KOPT-K1 (cell line): Measurements from ENCODE around the gene RRP1B.
"Not testable (repeated sequence)": the region's sequence is repeated elsewhere in the genome, so short reads cannot be mapped to it uniquely, and the experiment has no call there.

Experiments used
- H3K27ac ChIP-seq: fragments of 200-600 bp; sonication (generic); 2 replicates; pipeline ENCODE4 v1.5.1; 2016; ENCODE audit warnings: antibody characterized with exemption, mild to moderate bottlenecking, low read depth, low read length; ENCODE audit not compliant: poor library complexity, severe bottlenecking
- H3K36me3 ChIP-seq: fragments of 200-600 bp; sonication (generic); 2 replicates; pipeline ENCODE4 v1.5.1; 2017; ENCODE audit warnings: antibody characterized with exemption, mild to moderate bottlenecking, low read length, moderate library complexity; ENCODE audit not compliant: insufficient read depth
- H3K9me3 ChIP-seq: fragments of 200-600 bp; sonication (generic); 2 replicates; pipeline ENCODE4 v1.5.1; 2017; ENCODE audit warnings: antibody characterized with exemption, low read length, mild to moderate bottlenecking; ENCODE audit not compliant: insufficient read depth, poor library complexity, severe bottlenecking

The RRP1B gene

GRCh38 chr21:43680421-43680820, 21.1 kb downstream of the RRP1B start:
- not testable (repeated sequence) for H3K9me3 ChIP-seq, H3K27ac ChIP-seq
- H3K36me3 ChIP-seq: peaks cover 91% of the 10 kb centered on the region

GRCh38 chr21:43681650-43682049, 22.3 kb downstream of the RRP1B start:
- H3K36me3 ChIP-seq: peaks cover 91% of the 10 kb centered on the region
- H3K9me3 ChIP-seq: no peaks in the 10 kb centered on the region
- H3K27ac ChIP-seq: no peak overlapping the region

GRCh38 chr21:43684424-43684823, 25.1 kb downstream of the RRP1B start:
- Histone ChIP-seq H3K9me3 (no peaks in the 10 kb centered on the region), H3K36me3 (peaks cover 96% of the 10 kb centered on the region), H3K27ac (no peak overlapping the region)

GRCh38 chr21:43686811-43687565, 27.6 kb downstream of the RRP1B start:
- H3K36me3 ChIP-seq: peaks cover 97% of the 10 kb centered on the region
- no peak overlapping the region for H3K27ac ChIP-seq
- H3K9me3 ChIP-seq: no peaks in the 10 kb centered on the region

- H3K27ac ChIP-seq: no peak overlapping the region
- no peaks in the 10 kb centered on the region for H3K9me3 ChIP-seq
- peaks cover 97% of the 10 kb centered on the region for H3K36me3 ChIP-seq
These were observed 28.4 kb downstream of the RRP1B start for GRCh38 chr21:43687566-43688399.

- H3K36me3 ChIP-seq: peaks cover 98% of the 10 kb centered on the region
- H3K9me3 ChIP-seq: no peaks in the 10 kb centered on the region
- no peak overlapping the region for H3K27ac ChIP-seq
These were observed 29.5 kb downstream of the RRP1B start for GRCh38 chr21:43688906-43689305.

- Histone ChIP-seq H3K36me3 (peaks cover 99% of the 10 kb centered on the region), H3K27ac (no peak overlapping the region), H3K9me3 (no peaks in the 10 kb centered on the region)
These were observed 30.4 kb downstream of the RRP1B start for GRCh38 chr21:43689556-43690337.

- Histone ChIP-seq H3K36me3 (peaks cover 99% of the 10 kb centered on the region), H3K27ac (no peak overlapping the region), H3K9me3 (no peaks in the 10 kb centered on the region)
These were observed 31.0 kb downstream of the RRP1B start for GRCh38 chr21:43690346-43690745.

GRCh38 chr21:43691086-43691795, 31.9 kb downstream of the RRP1B start:
- Histone ChIP-seq H3K27ac (no peak overlapping the region), H3K36me3 (peaks cover 99% of the 10 kb centered on the region), H3K9me3 (no peaks in the 10 kb centered on the region)

- H3K9me3 ChIP-seq: no peaks in the 10 kb centered on the region
- no peak overlapping the region for H3K27ac ChIP-seq
- H3K36me3 ChIP-seq: peaks cover 99% of the 10 kb centered on the region
These were observed 32.4 kb downstream of the RRP1B start for GRCh38 chr21:43691801-43692200.

GRCh38 chr21:43692949-43693348, 33.6 kb downstream of the RRP1B start:
- Histone ChIP-seq H3K9me3 (no peaks in the 10 kb centered on the region), H3K36me3 (peaks cover 90% of the 10 kb centered on the region), H3K27ac (no peak overlapping the region)

- H3K36me3 ChIP-seq: peaks cover 80% of the 10 kb centered on the region
- H3K27ac ChIP-seq: no peak overlapping the region
- no peaks in the 10 kb centered on the region for H3K9me3 ChIP-seq
These were observed 34.6 kb downstream of the RRP1B start for GRCh38 chr21:43693981-43694380.

GRCh38 chr21:43694437-43695079, 35.2 kb downstream of the RRP1B start:
- Histone ChIP-seq H3K27ac (no peak overlapping the region), H3K36me3 (peaks cover 74% of the 10 kb centered on the region), H3K9me3 (no peaks in the 10 kb centered on the region)

GRCh38 chr21:43696214-43696613, 36.9 kb downstream of the RRP1B start:
- H3K9me3 ChIP-seq: no peaks in the 10 kb centered on the region
- H3K27ac ChIP-seq: no peak overlapping the region
- H3K36me3 ChIP-seq: peaks cover 58% of the 10 kb centered on the region
